Measurements from ENCODE around the gene ZNF654. TPM values are rescaled to one million over a fixed set of nuclear protein-coding genes. Genes with fewer than 3 reads are reported as not detected.

Gene ZNF654
- total and polyA plus RNA-seq, 10 of the 15 experiments (the other 5 are each of a cell fraction or from before 2014, with no cell fraction given), result 2.7 to 14.2 (median 10.0) TPM

DNA sequence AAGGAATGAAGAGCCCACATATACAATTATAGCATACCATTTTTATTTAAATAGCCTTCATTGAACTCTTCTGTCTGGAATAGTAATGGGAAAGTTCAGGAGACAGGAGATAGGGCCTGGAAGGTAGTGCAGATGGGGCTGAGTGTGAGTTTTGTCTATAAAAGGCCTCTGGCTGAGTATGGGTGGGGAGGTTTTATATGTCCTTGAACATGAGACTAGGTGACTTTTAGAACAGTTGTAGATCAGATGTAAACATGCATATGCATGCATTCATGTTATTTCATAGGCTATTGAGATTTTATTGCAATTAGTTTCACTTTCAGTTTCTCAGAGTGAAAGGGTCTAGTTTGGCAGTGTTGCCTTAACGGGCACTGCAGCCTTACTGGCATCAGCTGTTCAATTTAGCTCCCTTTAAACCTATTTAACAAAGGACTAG lies 27.4 kb upstream of the ZNF654 start (continued):
- no peak for TF ChIP-seq STAT3 (IDR thresholded peaks at IDR 0.05; ENCODE audit: low read depth, low read length)
- no peak for TF ChIP-seq NBN (IDR thresholded peaks at IDR 0.05)
- no peak for TF ChIP-seq SMAD5 (IDR thresholded peaks at IDR 0.05; ENCODE audit: low read depth)
- TF ChIP-seq EED (IDR thresholded peaks at IDR 0.05; ENCODE audit: low read depth), result no peak
- no peak for TF ChIP-seq BACH1 (IDR thresholded peaks at IDR 0.05; ENCODE audit: borderline replicate concordance)
- 0 out of 2 replicates have a peak, but pooled peaks have one; percentile 16 for TF ChIP-seq IRF4 (IDR thresholded peaks at IDR 0.05; ENCODE audit: low read depth, low read length)
- TF ChIP-seq ZBED1 (IDR thresholded peaks at IDR 0.05; ENCODE audit: borderline replicate concordance), result no peak
- TF ChIP-seq FOS (IDR thresholded peaks at IDR 0.05; ENCODE audit: borderline replicate concordance, extremely low read depth, insufficient read length), result no peak
- no peak for TF ChIP-seq SIN3A (IDR thresholded peaks at IDR 0.05; ENCODE audit: low read depth, low read length)
- TF ChIP-seq SMC3 (IDR thresholded peaks at IDR 0.05; ENCODE audit: borderline replicate concordance, low read length), result no peak
- no peak for TF ChIP-seq KLF5 (IDR thresholded peaks at IDR 0.05; ENCODE audit: partially characterized antibody)

DNA sequence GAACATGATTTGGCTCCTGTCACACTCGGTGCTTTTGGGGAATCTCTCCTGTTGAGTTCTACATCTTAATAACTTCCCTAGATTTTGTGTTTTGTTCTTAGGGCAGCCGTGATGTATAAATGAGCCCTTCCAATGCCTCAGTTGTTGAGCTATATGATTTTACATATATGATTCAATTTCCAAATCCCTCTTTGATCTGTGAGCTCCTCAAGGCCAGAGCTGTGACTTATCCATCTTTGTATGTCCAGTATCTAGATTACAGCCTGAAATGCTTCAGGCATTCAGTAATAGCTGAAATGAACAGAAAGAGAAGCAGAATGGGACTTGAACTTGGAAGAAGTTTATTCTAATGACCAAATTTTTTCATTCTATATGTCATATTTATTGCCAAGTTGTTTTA lies 26.8 kb upstream of the ZNF654 start:
- in situ Hi-C loops (cut with MboI), result no loop called here
- peak; percentile 37 for ATAC-seq
- H3K4me3 ChIP-seq, result peak overlapping the region; percentile 52; the same call in 1 of the 2 replicates
- TF ChIP-seq MAX (IDR thresholded peaks at IDR 0.05; ENCODE audit: low read depth, low read length) (no peak), BCL3 (IDR thresholded peaks at IDR 0.05; ENCODE audit: borderline replicate concordance, insufficient read depth, low read depth, low read length, poor library complexity, severe bottlenecking) (no peak), BACH1 (IDR thresholded peaks at IDR 0.05; ENCODE audit: borderline replicate concordance) (no peak), NRF1 (conservative IDR thresholded peaks at IDR 0.05; ENCODE audit: low read depth, low read length) (no peak), TBL1XR1 (IDR thresholded peaks at IDR 0.05; ENCODE audit: low read depth, low read length) (no peak), SMARCA5 (IDR thresholded peaks at IDR 0.05) (no peak), RCOR1 (conservative IDR thresholded peaks at IDR 0.05; ENCODE audit: low read depth, low read length) (no peak), IKZF1 (conservative IDR thresholded peaks at IDR 0.05) (no peak), SIN3A (IDR thresholded peaks at IDR 0.05; ENCODE audit: low read depth, low read length) (no peak), EGR1 (IDR thresholded peaks at IDR 0.05; ENCODE audit: borderline replicate concordance in 1 of 2, low read depth in 2 of 2, low read length in 2 of 2) (no peak), STAT3 (IDR thresholded peaks at IDR 0.05; ENCODE audit: low read depth, low read length) (no peak), MEF2A (IDR thresholded peaks at IDR 0.05; ENCODE audit: insufficient read depth, low read depth, low read length) (no peak), FOXM1 (IDR thresholded peaks at IDR 0.05; ENCODE audit: low read depth, low read length) (no peak), CREB1 (IDR thresholded peaks at IDR 0.05; ENCODE audit: low read depth) (no peak), NFXL1 (IDR thresholded peaks at IDR 0.05; ENCODE audit: borderline replicate concordance) (no peak), POU2F2 (IDR thresholded peaks at IDR 0.05; ENCODE audit: borderline replicate concordance, low read depth, low read length) (no peak)

More for the DNA sequence above, 26.8 kb upstream of the ZNF654 start:
- Histone ChIP-seq H3K27me3 (replicated peaks in 1 of 2; ENCODE audit: control insufficient read depth in 2 of 2, insufficient read depth in 2 of 2, low read length in 1 of 2) (no peaks in the 10 kb centered on the region), H3K4me2 (ENCODE audit: control insufficient read depth, insufficient read depth) (peak overlapping the region; percentile 91), H3K36me3 (ENCODE audit: control insufficient read depth in 2 of 2, insufficient read depth in 2 of 2, low read length in 1 of 2) (no peaks in the 10 kb centered on the region), H3K9ac (ENCODE audit: control insufficient read depth, insufficient read depth, low read length) (peak overlapping the region; percentile 46; the same call in 1 of the 2 replicates), H3K79me2 (ENCODE audit: control insufficient read depth, insufficient read depth, low read length) (no peaks in the 10 kb centered on the region), H3K4me1 (ENCODE audit: control insufficient read depth, insufficient read depth, low read length) (no peaks in the 10 kb centered on the region), H4K20me1 (ENCODE audit: control insufficient read depth, insufficient read depth) (no peaks in the 10 kb centered on the region), H2AFZ (ENCODE audit: control insufficient read depth, low read depth, low read length) (peak overlapping the region; percentile 94), H3K9me3 (replicated peaks; ENCODE audit: control insufficient read depth, insufficient read depth, low read length) (no peaks in the 10 kb centered on the region), H3K27ac (ENCODE audit: control insufficient read depth, insufficient read depth) (peak overlapping the region; percentile 27; the same call in 1 of the 2 replicates)
- BruUV-seq (replicated peaks), result no TSS peak
- intact Hi-C loops (cut with micrococcal nuclease; ENCODE audit: unreplicated experiment), result no loop called here
- DNase-seq (ENCODE audit: low read depth, low spot score), result no peak
- WGBS (ENCODE audit: insufficient coverage, insufficient replicate concordance, low lambda C conversion rate, missing lambda C conversion rate), result 0% methylated on average over 2 of the region's 2 CpGs
- FAIRE-seq, result no peak
- ChIA-PET SMC1A (ENCODE audit: uncharacterized antibody, unreplicated experiment) (interaction anchor here (0.7 to 2.4 kb wide), 15 partner anchors 9 to 148 kb away, joined by 3 to 17 read pairs (median 6); partner anchors contain the start of genes CGGBP1 and ZNF654), RAD21 (ENCODE audit: unreplicated experiment) (interaction anchor here (0.9 to 2.5 kb wide), 6 partner anchors 11 to 118 kb away, joined by 3 to 12 read pairs (median 3); partner anchors contain the start of genes CGGBP1 and ZNF654), POLR2A (interaction anchor here (0.9 to 1.5 kb wide), 2 partner anchors 13 to 119 kb away, joined by 3 read pairs; no protein-coding TSS in a partner anchor), CTCF (interaction anchor here (0.9 to 2.7 kb wide), 8 partner anchors 21 to 772 kb away, joined by 3 to 20 read pairs (median 4); no protein-coding TSS in a partner anchor)
